ENCODE results near the gene TRAPPC8. TPM values are rescaled to one million over a fixed set of nuclear protein-coding genes. Genes with fewer than 3 reads are reported as not detected.

TRAPPC8 gene
- polyA plus RNA-seq (2013, experiment 1 of 2), result 18.1 TPM
- 15.8 TPM for polyA plus RNA-seq (2013, experiment 2 of 2)

DNA sequence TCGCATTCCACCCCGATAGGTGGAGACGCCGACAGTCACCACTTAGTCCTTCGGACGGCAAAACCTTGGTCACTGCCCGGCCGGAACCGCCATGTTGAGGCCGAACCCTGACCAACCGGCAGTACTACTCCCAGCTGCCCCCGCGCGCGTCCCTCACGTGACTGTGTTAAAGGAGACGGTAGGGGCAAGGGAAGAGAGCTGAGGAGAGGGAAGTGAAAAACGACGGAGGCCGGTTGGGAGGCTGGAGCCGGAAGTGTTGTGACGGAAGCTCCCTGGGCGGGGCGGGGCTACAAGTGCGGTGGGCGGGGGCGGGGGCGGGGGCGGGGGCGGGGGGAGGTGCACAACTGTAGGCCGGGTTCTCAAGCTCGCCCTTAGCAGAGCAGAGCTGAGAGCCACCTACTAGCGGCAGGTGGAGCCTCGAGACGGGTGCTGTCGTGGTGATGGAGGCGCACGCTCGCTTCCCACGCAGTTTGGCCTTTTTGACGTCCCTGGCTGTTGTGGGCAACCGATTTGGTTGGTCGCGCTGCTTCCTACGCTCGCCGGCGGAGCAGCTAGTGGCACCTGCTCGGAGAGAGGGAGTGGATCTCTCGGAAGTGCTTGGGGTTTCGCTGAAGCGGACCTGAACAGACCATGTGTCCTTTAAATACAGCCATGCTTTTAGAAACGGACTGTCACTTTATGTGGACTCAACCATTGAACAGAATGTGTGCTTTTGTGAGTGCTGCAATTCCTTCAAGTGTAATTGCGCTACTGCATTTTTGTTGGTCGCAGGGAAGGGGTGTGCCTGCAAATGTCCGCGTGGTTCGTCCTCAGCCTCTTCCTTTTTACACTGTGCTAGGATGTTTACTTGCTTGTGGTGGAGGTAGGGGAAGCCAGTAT is at the start of gene TRAPPC8:
Gene TRAPPC8, minus strand, starts transcription at position 130 of the 879 bp plus-strand sequence. CDS start 364 bp downstream, outside the sequence.
- H3K9me3 ChIP-seq (ENCODE audit: control insufficient read depth, low read length), result no peaks in the 10 kb centered on the region
- H2AFZ ChIP-seq (ENCODE audit: low read depth, low read length), result peak within 1 kb of the TSS; percentile 49
- under 1% methylated on average over 39 of the region's 58 CpGs for WGBS
- peak within 1 kb of the TSS; percentile 91 to 99 for H3K4ac ChIP-seq (ENCODE audit: low read depth in 1 of 2, low read length in 2 of 2)
- peak within 1 kb of the TSS in 1 of 2 experiments; percentile 95 for H3K14ac ChIP-seq (ENCODE audit: low read length in 2 of 2)
- H3K23ac ChIP-seq (ENCODE audit: low read length in 2 of 2), result peak within 1 kb of the TSS in 1 of 2 experiments; percentile 96
- no peaks in the 10 kb centered on the region for H3K27me3 ChIP-seq (ENCODE audit: control insufficient read depth in 1 of 2, insufficient read depth in 1 of 2, low read length in 2 of 2)
- H4K91ac ChIP-seq (ENCODE audit: low read length), result peak within 1 kb of the TSS; percentile 85
- H3K18ac ChIP-seq (ENCODE audit: low read depth in 1 of 2, low read length in 2 of 2), result peak within 1 kb of the TSS; percentile 91 to 93
- H4K8ac ChIP-seq (ENCODE audit: low read length), result peak within 1 kb of the TSS; percentile 96
- H2BK15ac ChIP-seq (ENCODE audit: low read depth, poor library complexity, severe bottlenecking), result peak within 1 kb of the TSS; percentile 26
- H2BK120ac ChIP-seq (ENCODE audit: low read depth, low read length), result peak within 1 kb of the TSS; percentile 88
- H3K79me1 ChIP-seq (replicated peaks; ENCODE audit: low read length, poor library complexity, severe bottlenecking), result no peaks in the 10 kb centered on the region
- peak; percentile 99 for DNase-seq
- peaks cover 0 to 2% of the 10 kb centered on the region in 2 experiments for H3K36me3 ChIP-seq (ENCODE audit: control insufficient read depth in 1 of 2, insufficient read depth in 2 of 2, low read depth in 1 of 2, low read length in 2 of 2)
- H3K27ac ChIP-seq (ENCODE audit: low read length, poor library complexity, severe bottlenecking), result peak within 1 kb of the TSS; percentile 94
- H3K9ac ChIP-seq (ENCODE audit: low read length), result peak within 1 kb of the TSS; percentile 99
- H2AK5ac ChIP-seq (ENCODE audit: low read length, severe bottlenecking), result no peak within 1 kb of the TSS
- H2BK5ac ChIP-seq (ENCODE audit: low read depth, low read length, poor library complexity, severe bottlenecking), result peak within 1 kb of the TSS; percentile 67
- H3K4me3 ChIP-seq (ENCODE audit: insufficient read depth in 1 of 2, low read depth in 1 of 2, low read length in 2 of 2), result peak within 1 kb of the TSS; percentile 96 to 98
- H2BK12ac ChIP-seq (ENCODE audit: low read length in 2 of 2), result peak within 1 kb of the TSS; percentile 52 to 77
- H3K4me1 ChIP-seq (ENCODE audit: control insufficient read depth, insufficient read depth, low read depth, low read length), result peaks cover 7% of the 10 kb centered on the region
- H3K4me2 ChIP-seq (ENCODE audit: low read length, poor library complexity, severe bottlenecking), result peak within 1 kb of the TSS; percentile 74

GRCh38 chr18:31990823-31991222 is 47.9 kb upstream of the TRAPPC8 start:
- Histone ChIP-seq H3K4me3 (ENCODE audit: insufficient read depth in 1 of 2, low read depth in 1 of 2, low read length in 2 of 2) (no peak overlapping the region), H3K4me2 (ENCODE audit: low read length, poor library complexity, severe bottlenecking) (no peak overlapping the region), H3K4me1 (ENCODE audit: control insufficient read depth, insufficient read depth, low read depth, low read length) (peaks cover 5% of the 10 kb centered on the region), H3K79me1 (replicated peaks; ENCODE audit: low read length, poor library complexity, severe bottlenecking) (no peaks in the 10 kb centered on the region), H4K8ac (ENCODE audit: low read length) (no peak overlapping the region), H3K4ac (ENCODE audit: low read depth in 1 of 2, low read length in 2 of 2) (no peak overlapping the region), H3K36me3 (ENCODE audit: control insufficient read depth in 1 of 2, insufficient read depth in 2 of 2, low read depth in 1 of 2, low read length in 2 of 2) (no peaks in the 10 kb centered on the region), H2BK120ac (ENCODE audit: low read depth, low read length) (no peak overlapping the region), H2BK15ac (ENCODE audit: low read depth, poor library complexity, severe bottlenecking) (no peak overlapping the region), H2BK12ac (ENCODE audit: low read length in 2 of 2) (no peak overlapping the region), H3K18ac (ENCODE audit: low read depth in 1 of 2, low read length in 2 of 2) (no peak overlapping the region), H3K27ac (ENCODE audit: low read length, poor library complexity, severe bottlenecking) (no peak overlapping the region), H4K91ac (ENCODE audit: low read length) (no peak overlapping the region), H3K14ac (ENCODE audit: low read length in 2 of 2) (no peak overlapping the region), H2AK5ac (ENCODE audit: low read length, severe bottlenecking) (no peak overlapping the region), H3K9me3 (ENCODE audit: control insufficient read depth, low read length) (no peaks in the 10 kb centered on the region), H2AFZ (ENCODE audit: low read depth, low read length) (no peak overlapping the region), H3K27me3 (ENCODE audit: control insufficient read depth in 1 of 2, insufficient read depth in 1 of 2, low read length in 2 of 2) (no peaks in the 10 kb centered on the region), H3K23ac (ENCODE audit: low read length in 2 of 2) (no peak overlapping the region), H3K9ac (ENCODE audit: low read length) (no peak overlapping the region), H2BK5ac (ENCODE audit: low read depth, low read length, poor library complexity, severe bottlenecking) (no peak overlapping the region)
- 92% methylated on average over 2 of the region's 2 CpGs for WGBS
- DNase-seq, result no peak

DNA sequence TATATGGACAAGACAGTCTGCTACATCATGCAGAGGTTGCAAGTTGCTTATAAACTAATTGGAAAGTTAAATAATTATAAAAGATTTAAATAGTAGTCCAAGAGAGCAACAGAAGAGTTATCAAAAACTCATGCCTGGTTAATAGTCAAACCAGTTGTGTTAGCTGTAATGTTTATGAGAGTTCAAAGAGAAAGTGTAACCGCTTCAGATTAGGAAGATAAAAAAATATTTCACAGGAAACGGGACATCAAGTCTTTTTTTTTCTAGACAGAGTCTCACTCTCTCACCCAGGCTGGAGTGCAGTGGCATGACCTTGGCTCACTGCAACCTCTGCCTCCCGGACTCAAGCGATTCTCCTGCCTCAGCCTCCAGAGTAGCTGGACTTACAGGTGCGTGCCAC is 41.0 kb upstream of the TRAPPC8 start:
- H3K79me1 ChIP-seq (replicated peaks; ENCODE audit: low read length, poor library complexity, severe bottlenecking), result no peaks in the 10 kb centered on the region
- H3K27me3 ChIP-seq (ENCODE audit: control insufficient read depth in 1 of 2, insufficient read depth in 1 of 2, low read length in 2 of 2), result no peaks in the 10 kb centered on the region
- H3K36me3 ChIP-seq (ENCODE audit: control insufficient read depth in 1 of 2, insufficient read depth in 2 of 2, low read depth in 1 of 2, low read length in 2 of 2), result no peaks in the 10 kb centered on the region
- H3K9me3 ChIP-seq (ENCODE audit: control insufficient read depth, low read length), result peaks cover under 1% of the 10 kb centered on the region
- no peak overlapping the region for H2AK5ac ChIP-seq (ENCODE audit: low read length, severe bottlenecking)
- no peak overlapping the region for H3K23ac ChIP-seq (ENCODE audit: low read length in 2 of 2)
- no peak overlapping the region for H3K14ac ChIP-seq (ENCODE audit: low read length in 2 of 2)
- H3K4me1 ChIP-seq (ENCODE audit: control insufficient read depth, insufficient read depth, low read depth, low read length), result no peaks in the 10 kb centered on the region
- H4K91ac ChIP-seq (ENCODE audit: low read length), result no peak overlapping the region
- H2BK120ac ChIP-seq (ENCODE audit: low read depth, low read length), result no peak overlapping the region
- no peak for DNase-seq
- no peak overlapping the region for H3K4me2 ChIP-seq (ENCODE audit: low read length, poor library complexity, severe bottlenecking)
- H3K18ac ChIP-seq (ENCODE audit: low read depth in 1 of 2, low read length in 2 of 2), result no peak overlapping the region
- no peak overlapping the region for H3K9ac ChIP-seq (ENCODE audit: low read length)
- no peak overlapping the region for H2BK5ac ChIP-seq (ENCODE audit: low read depth, low read length, poor library complexity, severe bottlenecking)
- no peak overlapping the region for H2BK12ac ChIP-seq (ENCODE audit: low read length in 2 of 2)
- no peak overlapping the region for H3K4ac ChIP-seq (ENCODE audit: low read depth in 1 of 2, low read length in 2 of 2)
- H3K27ac ChIP-seq (ENCODE audit: low read length, poor library complexity, severe bottlenecking), result no peak overlapping the region
- no peak overlapping the region for H3K4me3 ChIP-seq (ENCODE audit: insufficient read depth in 1 of 2, low read depth in 1 of 2, low read length in 2 of 2)
- no peak overlapping the region for H2AFZ ChIP-seq (ENCODE audit: low read depth, low read length)
- H4K8ac ChIP-seq (ENCODE audit: low read length), result no peak overlapping the region
- 98% methylated on average over 5 of the region's 5 CpGs for WGBS
- no peak overlapping the region for H2BK15ac ChIP-seq (ENCODE audit: low read depth, poor library complexity, severe bottlenecking)

GRCh38 chr18:31983020-31983419 is 40.1 kb upstream of the TRAPPC8 start:
- WGBS, result 88% methylated on average over 3 of the region's 3 CpGs
- H4K8ac ChIP-seq (ENCODE audit: low read length), result no peak overlapping the region
- no peak overlapping the region for H2BK5ac ChIP-seq (ENCODE audit: low read depth, low read length, poor library complexity, severe bottlenecking)
- no peak overlapping the region for H4K91ac ChIP-seq (ENCODE audit: low read length)
- no peak overlapping the region for H3K4ac ChIP-seq (ENCODE audit: low read depth in 1 of 2, low read length in 2 of 2)
- H3K4me1 ChIP-seq (ENCODE audit: control insufficient read depth, insufficient read depth, low read depth, low read length), result no peaks in the 10 kb centered on the region
- no peak overlapping the region for H3K4me2 ChIP-seq (ENCODE audit: low read length, poor library complexity, severe bottlenecking)
- H3K79me1 ChIP-seq (replicated peaks; ENCODE audit: low read length, poor library complexity, severe bottlenecking), result no peaks in the 10 kb centered on the region
- H3K18ac ChIP-seq (ENCODE audit: low read depth in 1 of 2, low read length in 2 of 2), result no peak overlapping the region
- H3K9me3 ChIP-seq (ENCODE audit: control insufficient read depth, low read length), result peaks cover 2% of the 10 kb centered on the region
- H3K9ac ChIP-seq (ENCODE audit: low read length), result no peak overlapping the region
- H2AK5ac ChIP-seq (ENCODE audit: low read length, severe bottlenecking), result no peak overlapping the region
- no peak overlapping the region for H3K14ac ChIP-seq (ENCODE audit: low read length in 2 of 2)
- H2BK15ac ChIP-seq (ENCODE audit: low read depth, poor library complexity, severe bottlenecking), result no peak overlapping the region
- H3K36me3 ChIP-seq (ENCODE audit: control insufficient read depth in 1 of 2, insufficient read depth in 2 of 2, low read depth in 1 of 2, low read length in 2 of 2), result no peaks in the 10 kb centered on the region
- H2AFZ ChIP-seq (ENCODE audit: low read depth, low read length), result no peak overlapping the region
- no peak overlapping the region for H3K23ac ChIP-seq (ENCODE audit: low read length in 2 of 2)
- no peak overlapping the region for H2BK120ac ChIP-seq (ENCODE audit: low read depth, low read length)
- H2BK12ac ChIP-seq (ENCODE audit: low read length in 2 of 2), result no peak overlapping the region
- no peak overlapping the region for H3K4me3 ChIP-seq (ENCODE audit: insufficient read depth in 1 of 2, low read depth in 1 of 2, low read length in 2 of 2)
- no peak for DNase-seq
- no peak overlapping the region for H3K27ac ChIP-seq (ENCODE audit: low read length, poor library complexity, severe bottlenecking)
- H3K27me3 ChIP-seq (ENCODE audit: control insufficient read depth in 1 of 2, insufficient read depth in 1 of 2, low read length in 2 of 2), result no peaks in the 10 kb centered on the region
